ENCODE measurements around the gene RPTOR. TPM values are rescaled to one million over a fixed set of nuclear protein-coding genes. Genes with fewer than 3 reads are reported as not detected.

Gene RPTOR
- total RNA-seq, 2 experiments from 2014 or later, result 43.6 to 47.2 TPM

- Mint-ChIP-seq H3K27ac (no peak overlapping the region), H3K9me3 (no peaks in the 10 kb centered on the region), H3K4me3 (no peak overlapping the region), H3K27me3 (no peaks in the 10 kb centered on the region), H3K36me3 (peaks cover 20% of the 10 kb centered on the region), H3K4me1 (peaks cover 4% of the 10 kb centered on the region)
- no peak for DNase-seq
These were observed 399.7 kb downstream of the RPTOR start for GRCh38 chr17:80944326-80944725.

GRCh38 chr17:80945736-80946135 is 401.1 kb downstream of the RPTOR start:
- Mint-ChIP-seq H3K36me3 (peaks cover 22% of the 10 kb centered on the region), H3K4me1 (no peaks in the 10 kb centered on the region), H3K27me3 (no peaks in the 10 kb centered on the region), H3K4me3 (no peak overlapping the region), H3K9me3 (no peaks in the 10 kb centered on the region), H3K27ac (no peak overlapping the region)
- DNase-seq, result no peak

GRCh38 chr17:80946449-80946848 is 401.8 kb downstream of the RPTOR start:
- no peak overlapping the region for H3K4me3 Mint-ChIP-seq
- no peaks in the 10 kb centered on the region for H3K9me3 Mint-ChIP-seq
- H3K4me1 Mint-ChIP-seq, result no peaks in the 10 kb centered on the region
- DNase-seq, result no peak
- H3K36me3 Mint-ChIP-seq, result peaks cover 22% of the 10 kb centered on the region
- H3K27ac Mint-ChIP-seq, result no peak overlapping the region
- no peaks in the 10 kb centered on the region for H3K27me3 Mint-ChIP-seq

GRCh38 chr17:80947200-80947940 is 402.7 kb downstream of the RPTOR start:
- Mint-ChIP-seq H3K27ac (no peak overlapping the region), H3K4me3 (no peak overlapping the region), H3K9me3 (no peaks in the 10 kb centered on the region), H3K4me1 (no peaks in the 10 kb centered on the region), H3K36me3 (peaks cover 21% of the 10 kb centered on the region), H3K27me3 (no peaks in the 10 kb centered on the region)
- DNase-seq, result no peak

GRCh38 chr17:80948019-80948975 is 403.7 kb downstream of the RPTOR start:
- no peaks in the 10 kb centered on the region for H3K9me3 Mint-ChIP-seq
- no peak overlapping the region for H3K27ac Mint-ChIP-seq
- no peak overlapping the region for H3K4me3 Mint-ChIP-seq
- no peaks in the 10 kb centered on the region for H3K27me3 Mint-ChIP-seq
- H3K4me1 Mint-ChIP-seq, result no peaks in the 10 kb centered on the region
- H3K36me3 Mint-ChIP-seq, result peaks cover 19% of the 10 kb centered on the region
- DNase-seq, result no peak

- Mint-ChIP-seq H3K9me3 (no peaks in the 10 kb centered on the region), H3K4me1 (no peaks in the 10 kb centered on the region), H3K27me3 (no peaks in the 10 kb centered on the region), H3K36me3 (peaks cover 19% of the 10 kb centered on the region), H3K27ac (no peak overlapping the region), H3K4me3 (no peak overlapping the region)
- no peak for DNase-seq
These were observed 404.4 kb downstream of the RPTOR start for GRCh38 chr17:80948976-80949450.

- Mint-ChIP-seq H3K27me3 (no peaks in the 10 kb centered on the region), H3K4me3 (no peak overlapping the region), H3K9me3 (no peaks in the 10 kb centered on the region), H3K36me3 (peaks cover 21% of the 10 kb centered on the region), H3K27ac (no peak overlapping the region), H3K4me1 (no peaks in the 10 kb centered on the region)
- DNase-seq, result no peak
These were observed 405.1 kb downstream of the RPTOR start for GRCh38 chr17:80949451-80950421.

- no peaks in the 10 kb centered on the region for H3K4me1 Mint-ChIP-seq
- H3K27ac Mint-ChIP-seq, result no peak overlapping the region
- no peak overlapping the region for H3K4me3 Mint-ChIP-seq
- DNase-seq, result no peak
- H3K36me3 Mint-ChIP-seq, result peaks cover 20% of the 10 kb centered on the region
- H3K27me3 Mint-ChIP-seq, result no peaks in the 10 kb centered on the region
- H3K9me3 Mint-ChIP-seq, result no peaks in the 10 kb centered on the region
These were observed 406.0 kb downstream of the RPTOR start for GRCh38 chr17:80950466-80951120.

GRCh38 chr17:80951121-80952090 is 406.8 kb downstream of the RPTOR start:
- H3K4me3 Mint-ChIP-seq, result no peak overlapping the region
- H3K9me3 Mint-ChIP-seq, result no peaks in the 10 kb centered on the region
- DNase-seq, result no peak
- H3K27ac Mint-ChIP-seq, result no peak overlapping the region
- H3K36me3 Mint-ChIP-seq, result peaks cover 13% of the 10 kb centered on the region
- H3K4me1 Mint-ChIP-seq, result no peaks in the 10 kb centered on the region
- no peaks in the 10 kb centered on the region for H3K27me3 Mint-ChIP-seq

- peaks cover 4% of the 10 kb centered on the region for H3K36me3 Mint-ChIP-seq
- no peaks in the 10 kb centered on the region for H3K4me1 Mint-ChIP-seq
- H3K27me3 Mint-ChIP-seq, result no peaks in the 10 kb centered on the region
- H3K9me3 Mint-ChIP-seq, result no peaks in the 10 kb centered on the region
- H3K4me3 Mint-ChIP-seq, result no peak overlapping the region
- no peak for DNase-seq
- no peak overlapping the region for H3K27ac Mint-ChIP-seq
These were observed 407.7 kb downstream of the RPTOR start for GRCh38 chr17:80952291-80952690.

GRCh38 chr17:80953471-80954315 is 409.1 kb downstream of the RPTOR start:
- DNase-seq, result no peak
- Mint-ChIP-seq H3K4me3 (no peak overlapping the region), H3K9me3 (no peaks in the 10 kb centered on the region), H3K4me1 (no peaks in the 10 kb centered on the region), H3K36me3 (peaks cover 4% of the 10 kb centered on the region), H3K27me3 (no peaks in the 10 kb centered on the region), H3K27ac (no peak overlapping the region)

GRCh38 chr17:80955078-80955477 is 410.4 kb downstream of the RPTOR start:
- Mint-ChIP-seq H3K27ac (no peak overlapping the region), H3K9me3 (no peaks in the 10 kb centered on the region), H3K4me3 (no peak overlapping the region), H3K36me3 (peaks cover 4% of the 10 kb centered on the region), H3K27me3 (no peaks in the 10 kb centered on the region), H3K4me1 (no peaks in the 10 kb centered on the region)
- no peak for DNase-seq

Measured in activated naive CD8-positive, alpha-beta T cell treated with anti-CD3 and anti-CD28 coated beads for 36 hours (primary cell).